Measurements from ENCODE around the gene CABCOCO1.

Gene CABCOCO1

GRCh38 chr10:61628875-61629513 lies 33.7 kb upstream of the CABCOCO1 start:
- POLR2A ChIA-PET (ENCODE audit: low non-redundant PET) = no interaction called here
- CTCF ChIA-PET = interaction anchor here (0.7 kb wide), 1 partner anchor 160 kb away, joined by 5 read pairs; no protein-coding TSS in a partner anchor
- TF ChIP-seq CTCF (conservative IDR thresholded peaks at IDR 0.05; ENCODE audit: low read depth) = no peak
- DNase-seq (ENCODE audit: low spot score) = peak; percentile 81
- no peak overlapping the region for H3K27ac ChIP-seq

GRCh38 chr10:61629576-61629975 lies 33.2 kb upstream of the CABCOCO1 start:
- no peak for DNase-seq (ENCODE audit: low spot score)

GRCh38 chr10:61632057-61632670 lies 30.6 kb upstream of the CABCOCO1 start:
- TF ChIP-seq CTCF (conservative IDR thresholded peaks at IDR 0.05; ENCODE audit: low read depth) = no peak
- no peak overlapping the region for H3K27ac ChIP-seq
- no peak for DNase-seq (ENCODE audit: low spot score)
- POLR2A ChIA-PET (ENCODE audit: low non-redundant PET) = no interaction called here
- CTCF ChIA-PET = interaction anchor here (0.6 to 0.7 kb wide), 3 partner anchors 14 to 586 kb away, joined by 3 to 6 read pairs (median 3); no protein-coding TSS in a partner anchor

More at GRCh38 chr10:61629576-61629975, 33.2 kb upstream of the CABCOCO1 start:
- H3K27ac ChIP-seq = peak overlapping the region; percentile 55
- CTCF ChIA-PET = interaction anchor here (0.7 kb wide), 1 partner anchor 159 kb away, joined by 5 read pairs; no protein-coding TSS in a partner anchor
- TF ChIP-seq CTCF (conservative IDR thresholded peaks at IDR 0.05; ENCODE audit: low read depth) = no peak
- POLR2A ChIA-PET (ENCODE audit: low non-redundant PET) = no interaction called here

- DNase-seq (ENCODE audit: low spot score) = no peak
- POLR2A ChIA-PET (ENCODE audit: low non-redundant PET) = no interaction called here
- CTCF ChIA-PET = interaction anchor here (0.6 to 0.7 kb wide), 2 partner anchors 38 to 52 kb away, joined by 3 to 4 read pairs; no protein-coding TSS in a partner anchor
- H3K27ac ChIP-seq = no peak overlapping the region
- no peak for TF ChIP-seq CTCF (conservative IDR thresholded peaks at IDR 0.05; ENCODE audit: low read depth)
These were observed 29.1 kb upstream of the CABCOCO1 start for GRCh38 chr10:61633665-61634064.

- TF ChIP-seq CTCF (conservative IDR thresholded peaks at IDR 0.05; ENCODE audit: low read depth) = no peak
- no peak overlapping the region for H3K27ac ChIP-seq
- DNase-seq (ENCODE audit: low spot score) = no peak
- POLR2A ChIA-PET (ENCODE audit: low non-redundant PET) = no interaction called here
- CTCF ChIA-PET = no interaction called here
These were observed 28.0 kb upstream of the CABCOCO1 start for GRCh38 chr10:61634746-61635145.

DNA sequence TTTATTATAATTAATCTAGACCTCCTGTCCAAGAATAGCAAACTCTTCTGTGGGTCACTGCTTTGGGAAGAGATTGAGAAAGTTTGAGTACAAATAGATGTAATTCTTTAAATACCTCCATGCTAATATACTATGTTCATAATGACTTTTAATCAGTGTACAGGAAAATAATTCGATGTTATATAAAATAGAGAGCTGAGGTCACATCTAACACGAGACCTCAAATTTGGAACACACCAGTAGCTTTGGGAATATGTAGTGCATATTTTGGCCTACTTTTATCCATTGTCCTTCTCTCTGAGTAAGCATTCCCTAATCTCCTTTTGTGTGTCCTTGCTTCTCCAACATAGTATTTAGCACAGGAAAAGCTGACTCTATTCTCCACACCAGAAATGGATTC lies 27.3 kb upstream of the CABCOCO1 start:
- H3K27ac ChIP-seq = no peak overlapping the region
- ChIA-PET POLR2A (ENCODE audit: low non-redundant PET) (no interaction called here), CTCF (no interaction called here)
- TF ChIP-seq CTCF (conservative IDR thresholded peaks at IDR 0.05; ENCODE audit: low read depth) = no peak
- no peak for DNase-seq (ENCODE audit: low spot score)

All from RWPE1 (cell line).